Measurements from ENCODE around the gene ADCY5. TPM values are rescaled to one million over a fixed set of nuclear protein-coding genes. Genes with fewer than 3 reads are reported as not detected.

The ADCY5 gene
- total RNA-seq, 1 donor from 2014 or later = 4.0 TPM

DNA sequence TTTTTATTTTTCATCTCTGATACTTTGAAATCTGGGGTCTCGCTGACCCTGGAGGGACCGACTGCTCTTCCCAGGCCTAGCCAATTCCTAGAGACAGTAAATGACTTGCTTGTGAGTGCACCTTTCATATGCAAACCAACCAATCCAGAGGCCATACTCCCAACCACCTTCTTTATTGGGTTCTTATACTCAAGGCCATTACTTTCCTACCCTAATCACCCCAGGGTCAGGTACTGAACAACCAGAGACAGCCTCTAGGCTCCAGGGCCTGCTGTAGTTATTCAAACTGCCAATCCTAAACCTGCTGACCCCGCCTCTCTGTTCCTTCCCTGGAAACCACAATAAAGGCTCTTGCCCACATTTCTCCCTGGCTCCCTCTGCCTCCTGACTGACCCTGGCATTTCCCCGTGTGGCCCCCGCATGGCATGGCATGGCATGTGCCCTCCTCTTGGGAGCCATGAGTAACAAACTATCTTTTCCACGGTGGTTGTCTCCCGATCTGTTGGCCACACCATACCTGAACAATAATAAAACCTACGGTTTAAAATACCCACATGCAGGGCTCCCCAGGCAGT, 42.9 kb downstream of the ADCY5 start:
- DNase-seq = no peak

DNA sequence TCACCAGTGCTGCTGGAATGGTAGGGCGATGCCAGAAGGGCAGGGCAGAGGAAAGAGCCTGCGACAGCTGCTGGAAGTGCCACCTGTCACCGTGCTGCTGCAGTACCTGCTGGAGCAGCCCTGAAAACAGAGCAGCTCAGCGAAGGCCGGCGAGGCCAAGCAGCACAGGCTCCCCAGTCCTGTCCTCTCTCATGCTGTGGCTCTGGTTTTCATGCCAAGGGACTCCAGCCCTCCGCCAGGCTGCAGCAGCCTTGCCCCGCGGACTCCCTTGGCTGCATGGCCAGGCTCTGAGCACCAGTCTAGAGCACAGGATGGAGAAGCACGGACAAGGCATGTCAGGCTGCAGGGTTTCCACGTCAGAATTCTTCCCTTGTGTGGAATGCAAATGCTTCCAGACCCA, 43.9 kb downstream of the ADCY5 start:
- DNase-seq = no peak

DNA sequence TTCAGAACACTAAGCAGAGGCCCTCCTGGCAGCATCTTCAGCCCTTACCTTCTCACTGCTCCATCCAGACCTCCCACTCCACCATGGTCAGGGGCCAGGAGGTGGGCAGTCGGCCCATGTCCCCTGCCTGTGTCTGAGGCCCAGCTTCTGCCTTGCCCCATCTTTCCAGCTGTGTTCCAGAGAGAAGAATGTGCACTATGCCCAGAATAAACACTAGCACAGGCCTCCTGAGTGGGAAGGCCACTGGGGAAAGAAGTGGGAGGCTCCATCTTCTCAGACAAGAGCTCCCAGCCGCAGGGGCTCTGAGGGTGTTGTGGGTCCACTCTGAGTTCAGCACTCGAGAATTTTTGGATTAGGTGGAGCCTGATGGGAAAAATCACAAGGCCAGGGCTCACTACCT, 44.5 kb downstream of the ADCY5 start:
- DNase-seq = no peak

DNA sequence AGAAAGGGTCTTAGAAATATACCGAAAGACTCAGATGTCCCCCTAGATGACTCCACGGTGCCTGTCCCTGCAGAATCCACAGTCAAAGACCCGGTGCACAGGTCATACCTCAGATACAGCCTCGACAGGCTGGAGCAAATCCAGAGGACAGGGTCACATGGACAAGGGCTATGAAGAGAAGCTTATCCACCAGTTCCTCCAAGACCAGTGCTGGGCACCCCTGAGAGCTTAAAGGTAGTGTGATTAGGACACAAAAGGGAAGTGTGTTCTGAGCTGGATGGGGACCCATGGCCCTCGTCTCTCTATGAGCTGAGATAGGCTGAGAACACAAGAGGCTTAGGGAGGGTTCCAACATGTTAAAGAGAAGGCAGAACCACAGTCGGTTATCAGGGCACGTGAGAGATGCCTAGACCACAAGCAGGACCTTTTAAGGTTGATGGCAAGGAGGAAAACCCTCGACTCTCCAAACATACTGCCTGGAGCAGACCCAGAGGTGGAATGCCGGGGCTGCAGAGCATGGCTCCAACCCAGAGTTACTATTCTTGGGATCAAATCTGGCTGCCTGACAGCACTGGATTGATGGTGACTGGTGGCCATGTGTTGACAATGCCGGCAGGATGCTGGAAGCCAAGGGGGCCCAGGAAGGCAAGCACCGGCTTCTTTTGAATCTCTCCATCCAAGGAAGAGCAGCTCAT, 46.9 kb downstream of the ADCY5 start:
- DNase-seq = no peak

DNA sequence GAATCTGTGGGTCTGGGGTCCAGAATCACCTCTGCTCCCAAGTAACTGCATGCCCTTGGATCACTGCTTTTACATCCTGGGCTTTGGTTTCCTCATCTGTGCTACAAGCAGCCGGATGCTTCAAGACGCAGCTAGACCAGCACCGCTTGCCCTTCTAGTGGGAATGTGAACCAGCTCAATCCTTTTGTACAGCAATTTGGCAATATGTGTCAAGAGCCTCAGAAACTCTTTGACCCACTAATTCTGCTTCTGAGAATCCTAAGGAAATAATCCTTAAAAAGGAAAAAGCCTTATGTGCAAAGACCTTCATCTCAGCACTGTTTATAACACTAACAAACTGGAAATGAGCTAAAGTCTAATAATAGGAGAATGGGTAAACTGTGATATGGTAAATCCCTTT, 48.7 kb downstream of the ADCY5 start:
- DNase-seq = no peak

DNA sequence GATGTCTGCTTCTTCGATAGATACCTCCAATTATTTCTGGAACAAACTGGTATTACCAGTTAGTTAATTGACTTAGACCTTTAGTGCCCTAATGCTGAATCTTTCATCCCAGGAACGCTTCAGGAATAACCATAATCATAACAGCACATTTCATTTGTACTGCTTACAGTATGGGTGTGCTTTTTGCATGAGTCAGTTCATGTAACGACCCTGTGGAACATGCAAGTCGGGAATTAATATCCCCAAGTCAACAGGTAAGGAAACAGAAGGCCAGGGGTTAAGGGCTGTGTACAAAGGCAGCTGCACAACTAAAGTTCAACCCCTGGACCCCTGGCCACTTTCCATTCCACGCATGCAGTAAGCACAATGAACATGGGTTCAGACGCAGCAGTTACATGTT, 49.2 kb downstream of the ADCY5 start:
- DNase-seq = no peak

DNA sequence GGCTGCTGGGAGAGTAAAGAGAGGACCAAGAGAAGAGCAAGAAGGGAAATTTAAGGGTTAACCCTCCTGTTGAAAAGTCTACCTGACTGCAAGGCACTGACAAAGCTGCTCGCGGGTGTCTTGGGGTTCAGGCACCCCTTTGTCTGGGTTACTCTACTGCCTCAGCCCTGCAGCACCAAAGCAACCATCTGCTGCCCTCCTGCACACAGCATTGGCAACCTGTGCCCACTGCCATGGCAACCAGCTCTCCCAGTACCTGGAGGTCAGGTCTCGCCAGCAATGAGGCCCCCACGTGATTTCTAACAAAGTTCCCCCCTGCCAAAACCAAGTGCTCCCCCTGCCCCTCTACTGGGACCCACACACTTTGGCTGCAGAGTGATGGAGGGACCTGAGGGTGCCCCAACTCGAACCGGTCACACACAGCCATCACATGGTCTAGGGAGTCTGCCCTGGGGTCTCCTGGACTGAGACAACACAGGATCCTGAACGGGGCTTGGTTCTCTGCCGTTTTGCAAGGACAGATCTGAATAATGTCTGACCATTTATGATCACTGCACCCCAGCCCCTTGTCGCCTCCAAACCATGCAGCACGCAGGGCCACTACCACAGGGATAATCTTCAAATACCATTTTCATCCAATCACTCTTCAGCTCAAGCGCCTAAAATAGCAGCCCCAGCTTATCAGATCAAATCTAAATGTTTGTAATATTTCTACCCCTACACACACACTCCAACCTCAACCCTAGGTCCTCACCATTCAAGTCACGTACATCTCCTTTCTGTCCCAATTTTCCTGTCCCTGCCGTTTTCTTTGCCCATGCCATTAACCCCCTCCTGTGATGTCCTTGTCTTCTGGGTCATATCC, 50.7 kb downstream of the ADCY5 start:
- no peak for DNase-seq

DNA sequence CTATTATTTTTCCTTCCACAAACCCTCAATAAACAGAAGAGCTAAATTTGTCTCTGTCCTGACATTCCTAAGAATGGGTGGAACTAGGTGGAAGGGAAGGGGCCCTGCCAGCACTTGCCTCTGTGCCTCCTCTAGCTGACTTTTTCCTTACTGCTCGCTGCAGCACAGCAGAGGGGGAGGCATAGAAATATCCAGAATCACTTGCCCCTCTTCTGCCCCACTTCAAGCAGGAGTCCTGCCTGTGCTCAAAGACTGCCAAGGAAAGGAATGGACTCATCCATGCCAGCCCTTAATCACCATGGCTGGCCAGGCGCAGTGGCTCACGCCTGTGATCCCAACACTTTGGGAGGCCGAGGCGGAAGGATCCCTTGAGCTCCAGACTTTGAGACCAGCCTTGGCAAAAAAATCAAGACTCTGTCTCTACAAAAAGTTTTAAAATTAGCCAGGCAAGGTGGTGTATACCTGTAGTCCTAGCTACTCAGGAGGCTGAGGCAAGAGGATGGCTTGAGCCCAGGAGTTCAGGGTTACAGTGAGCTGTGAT, 51.8 kb downstream of the ADCY5 start:
- no peak for DNase-seq

DNA sequence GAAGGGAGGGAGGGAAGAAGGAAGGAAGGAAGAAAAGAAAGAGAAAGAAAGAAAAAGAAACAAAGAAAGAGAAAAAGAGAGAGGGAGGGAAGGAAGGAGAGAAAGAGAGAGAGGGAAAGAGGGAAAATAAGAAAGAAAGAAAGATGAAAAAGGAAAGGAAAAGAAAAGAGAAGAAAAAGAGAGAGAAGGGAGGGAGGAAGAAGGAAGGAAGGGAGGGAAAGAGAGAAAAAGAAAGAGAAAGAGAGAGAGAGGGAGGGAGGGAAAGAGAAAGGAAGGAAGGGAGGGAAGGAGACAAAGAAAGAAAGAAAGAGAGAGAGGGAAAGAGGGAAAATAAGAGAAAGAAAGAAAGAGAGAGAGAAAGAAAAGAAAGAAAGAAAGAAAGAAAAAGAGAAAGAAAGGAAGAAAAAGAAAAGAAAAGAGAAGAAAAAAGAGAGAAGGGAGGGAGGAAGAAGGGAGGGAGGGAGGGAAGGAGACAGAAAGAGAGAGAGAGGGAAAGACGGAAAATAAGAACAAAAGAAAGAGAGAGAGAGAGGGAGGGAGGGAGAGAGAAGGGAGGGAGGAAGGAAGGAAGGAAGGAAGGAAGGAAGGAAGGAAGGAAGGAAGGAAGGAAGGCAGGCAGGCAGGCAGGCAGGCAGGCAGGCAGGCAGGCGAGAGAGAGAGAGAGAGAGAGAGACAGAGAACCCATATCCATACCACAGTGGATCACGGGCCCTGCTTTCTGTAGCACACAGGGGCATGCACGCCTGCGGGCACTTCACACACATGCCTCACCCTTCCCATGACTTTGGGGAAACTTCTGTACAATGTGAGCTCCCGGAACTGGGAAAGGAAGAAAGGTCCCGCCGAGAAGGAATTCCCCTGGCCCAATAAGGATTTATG, 52.5 kb downstream of the ADCY5 start:
- DNase-seq = no peak

DNA sequence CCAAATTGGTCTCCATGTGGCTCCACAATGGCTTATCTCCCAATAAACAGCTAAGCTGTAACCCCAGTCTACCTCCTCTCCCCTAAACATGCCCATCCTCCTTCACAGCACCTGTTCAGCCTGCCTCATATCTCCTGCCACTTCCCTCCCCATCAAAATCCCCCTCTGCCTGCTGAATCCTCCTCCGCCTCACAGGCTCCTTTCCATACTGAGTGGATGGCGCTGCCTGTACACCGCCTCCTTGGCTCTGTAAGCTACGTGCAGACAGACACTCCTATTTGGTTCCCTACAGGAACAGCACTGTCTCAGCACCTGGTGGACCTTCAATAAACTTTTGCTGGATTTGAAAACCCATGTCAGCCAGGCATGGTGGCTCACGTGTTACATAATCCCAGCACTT, 53.7 kb downstream of the ADCY5 start:
- no peak for DNase-seq

DNA sequence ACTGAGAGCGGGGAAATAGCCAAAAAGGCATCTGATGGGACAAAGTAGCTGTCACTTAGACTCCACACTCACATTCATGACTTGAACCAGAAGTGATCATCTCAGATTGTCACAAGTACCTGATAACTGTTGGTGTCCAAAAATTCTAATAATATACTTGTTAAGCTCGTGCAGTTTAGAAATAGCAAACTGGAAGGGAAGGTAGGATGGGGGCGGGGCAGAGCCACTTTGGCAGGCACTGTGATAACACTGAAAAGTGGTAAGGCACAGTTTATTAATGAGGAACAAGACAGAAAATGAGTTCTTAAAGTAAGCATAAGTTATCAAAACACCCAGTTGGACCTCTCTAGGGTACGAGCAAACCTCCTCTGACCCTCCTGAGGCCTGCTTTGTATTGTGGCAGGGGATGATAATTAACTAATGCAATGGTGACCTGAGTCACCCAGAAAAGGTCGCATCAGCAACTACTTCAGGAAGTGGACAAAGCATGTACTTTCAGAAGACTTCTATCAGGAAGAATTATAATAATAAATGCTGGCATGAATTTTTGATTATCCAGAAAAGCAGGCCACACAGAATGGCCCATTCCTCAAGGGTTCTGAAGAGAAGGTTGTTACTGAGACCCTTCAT, 54.4 kb downstream of the ADCY5 start:
- DNase-seq = no peak

DNA sequence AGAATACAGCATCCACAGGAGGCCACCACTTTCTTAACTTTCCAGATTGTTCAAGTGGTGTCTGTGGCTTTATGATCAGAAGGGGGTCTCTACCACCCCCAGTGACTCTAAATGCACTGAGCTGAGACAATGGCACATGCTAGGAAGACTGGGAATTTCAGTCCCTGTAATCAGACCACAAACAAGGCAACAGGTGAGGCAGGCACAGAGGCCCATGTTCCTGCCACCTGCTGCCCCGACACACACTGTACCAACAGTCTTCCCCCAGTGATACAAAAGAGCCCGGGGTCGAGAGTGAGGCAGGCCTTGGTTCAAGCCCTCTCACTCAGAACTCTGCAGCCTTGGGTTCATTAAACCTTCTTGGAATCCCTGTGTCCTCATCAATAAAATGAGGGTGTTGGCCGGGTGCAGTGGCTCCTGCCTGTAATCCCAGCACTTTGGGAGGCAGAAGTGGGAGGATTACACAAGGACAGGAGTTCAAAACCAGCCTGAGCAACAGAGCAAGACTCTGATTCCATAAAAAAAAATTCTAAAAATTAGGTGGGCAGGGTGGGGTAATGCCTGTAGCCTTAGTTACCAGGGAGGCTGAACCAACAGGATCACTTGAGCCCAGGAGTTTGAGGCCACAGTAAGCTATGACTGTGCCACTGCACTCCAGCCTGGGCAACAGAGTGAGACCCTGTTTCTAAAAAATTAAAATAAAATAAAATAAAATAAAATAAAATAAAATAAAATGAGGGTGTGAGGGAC, 55.8 kb downstream of the ADCY5 start:
- no peak for DNase-seq

DNA sequence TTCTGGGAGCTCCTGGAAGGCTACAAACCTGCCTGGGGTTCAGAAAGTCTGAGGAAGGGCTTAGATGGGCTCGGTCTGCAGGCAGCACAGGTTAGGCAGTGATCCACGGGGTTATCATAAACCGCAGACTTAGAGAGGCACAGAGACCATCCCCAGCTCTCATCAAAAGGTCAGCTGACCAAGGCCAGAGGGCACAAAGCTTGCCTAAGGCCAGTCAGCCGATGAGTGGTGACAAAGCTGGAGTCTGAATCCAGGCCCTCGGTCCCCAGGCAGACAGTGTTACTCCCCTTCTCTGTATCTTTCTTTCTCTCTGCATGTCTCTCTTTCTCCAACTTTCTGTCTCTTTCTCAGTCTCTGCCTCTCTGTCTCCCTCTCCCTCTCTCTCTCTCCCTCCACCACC, 56.5 kb downstream of the ADCY5 start:
- no peak for DNase-seq

DNA sequence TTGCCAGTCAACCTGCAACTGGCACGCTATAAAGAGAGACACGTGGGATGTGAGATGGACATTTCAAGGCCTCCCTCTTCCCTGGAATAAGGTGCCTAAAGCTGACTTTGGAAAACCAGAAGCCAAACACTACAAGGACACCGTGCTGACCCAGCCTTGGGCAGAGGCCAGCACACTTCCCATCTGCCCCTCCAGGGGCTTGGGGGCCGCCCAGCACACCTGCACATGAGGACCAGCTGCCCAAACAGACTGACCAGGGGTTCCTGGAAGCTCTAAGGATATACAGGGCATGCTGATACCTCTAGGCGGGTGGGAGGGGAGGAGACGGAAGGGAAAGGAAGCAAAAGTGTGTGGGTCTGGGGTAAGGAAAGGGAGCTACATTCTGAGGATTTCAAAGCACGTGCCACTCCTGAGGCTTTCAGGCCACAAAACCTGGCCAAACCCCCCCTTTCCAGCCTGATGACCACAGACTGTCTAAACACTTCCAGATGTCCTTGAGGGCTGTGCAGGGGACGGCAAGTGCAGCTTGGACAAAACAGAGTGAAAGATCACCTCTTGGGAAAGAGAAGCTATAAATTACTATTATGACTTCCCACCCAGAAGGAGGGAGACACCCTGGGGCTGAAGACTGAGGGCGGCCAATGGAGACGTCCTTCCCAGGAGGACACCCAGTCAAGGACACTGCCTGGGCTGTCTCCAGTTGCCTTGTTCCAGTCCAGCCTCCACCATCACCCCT, 57.9 kb downstream of the ADCY5 start:
- DNase-seq = no peak

DNA sequence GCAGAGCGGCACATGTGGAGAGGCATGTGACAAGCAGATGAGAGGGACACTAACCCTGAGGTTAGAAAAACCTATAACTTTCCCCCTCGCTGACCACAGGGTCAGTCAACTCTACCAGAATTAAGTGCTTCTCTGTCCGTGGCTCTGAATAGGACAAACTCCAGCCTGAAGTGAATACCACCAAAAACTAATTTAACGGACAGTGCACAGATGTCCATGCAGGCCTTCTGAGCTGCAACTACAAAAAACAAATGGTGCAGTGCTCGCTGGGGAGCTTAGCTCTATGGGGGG, 59.3 kb downstream of the ADCY5 start:
- no peak for DNase-seq

DNA sequence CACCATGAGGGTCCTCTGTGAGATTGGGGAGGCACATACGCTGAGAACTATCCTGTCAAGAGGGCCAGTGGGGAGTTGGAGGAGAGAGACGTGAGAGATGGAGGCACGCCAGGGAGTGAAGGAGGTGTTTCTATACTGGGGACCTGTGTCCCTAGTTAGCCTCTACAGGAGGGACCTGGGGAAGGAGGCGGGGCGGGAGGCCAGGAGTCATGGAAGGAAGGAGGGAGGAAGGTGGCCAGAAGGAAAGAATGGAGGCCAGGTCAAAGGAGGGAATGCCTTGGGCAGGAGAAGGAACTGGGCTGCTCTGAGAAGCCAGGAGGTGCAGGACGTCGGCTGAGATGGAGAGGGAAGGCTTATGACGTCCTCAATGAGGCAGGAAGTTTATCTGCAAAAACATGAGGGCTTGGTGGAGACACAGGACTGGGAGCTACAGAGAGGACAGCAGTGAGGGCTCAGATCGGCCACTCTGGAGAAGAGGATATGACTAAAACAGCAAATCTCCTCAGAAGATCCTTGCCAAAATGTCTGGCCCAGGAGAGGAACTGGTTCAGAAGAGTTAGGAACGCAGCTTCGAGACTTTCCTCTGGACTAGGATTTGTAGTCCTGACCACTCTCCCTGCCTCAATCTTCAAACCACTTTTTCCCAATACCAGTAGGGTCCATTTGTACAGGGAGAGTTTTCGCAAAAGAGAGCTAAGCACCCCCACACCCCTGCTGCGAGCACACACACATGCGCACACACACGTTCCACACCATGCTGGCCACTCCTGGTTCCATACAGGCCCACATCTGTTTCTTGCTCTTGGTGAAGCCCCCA, 59.9 kb downstream of the ADCY5 start:
- DNase-seq = no peak

DNA sequence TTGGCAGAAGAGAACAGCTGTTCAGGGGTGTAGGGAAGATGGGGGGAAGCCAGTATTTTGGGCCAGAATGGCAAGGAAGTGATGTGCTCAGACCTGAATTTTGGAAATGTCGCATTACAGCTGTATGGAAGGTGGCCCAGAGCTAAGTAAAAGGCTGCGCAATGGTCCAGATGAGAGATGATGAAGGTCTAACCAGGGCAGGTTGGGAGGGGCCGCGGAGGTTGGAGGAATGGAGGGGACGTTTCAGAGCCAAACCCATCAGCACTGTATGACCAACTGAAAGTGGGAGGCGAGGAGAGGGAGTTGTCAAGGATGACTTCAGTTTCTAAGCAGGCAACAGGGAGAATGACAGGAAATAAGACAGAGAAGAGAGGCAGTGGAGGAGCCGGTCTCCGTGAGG, 60.8 kb downstream of the ADCY5 start:
- DNase-seq = no peak

DNA sequence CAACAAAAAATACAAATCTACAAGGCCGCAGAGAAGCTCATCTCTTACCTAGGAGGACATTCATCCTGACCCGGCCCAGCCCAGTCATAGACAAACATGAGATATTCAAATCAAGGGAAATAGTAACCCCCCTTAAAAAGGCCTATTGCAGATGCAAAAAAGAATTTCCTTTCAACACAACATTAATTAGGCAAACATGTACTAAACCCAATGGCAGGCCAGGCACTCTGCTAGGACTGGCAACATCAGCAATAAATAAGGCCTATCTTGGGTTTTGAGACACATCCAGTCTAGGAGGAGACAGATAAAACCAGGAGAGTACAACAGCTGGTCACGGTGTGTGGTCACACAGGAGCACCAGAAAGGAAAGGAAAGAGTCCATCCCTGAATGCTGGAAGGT, 61.4 kb downstream of the ADCY5 start:
- no peak for DNase-seq

DNA sequence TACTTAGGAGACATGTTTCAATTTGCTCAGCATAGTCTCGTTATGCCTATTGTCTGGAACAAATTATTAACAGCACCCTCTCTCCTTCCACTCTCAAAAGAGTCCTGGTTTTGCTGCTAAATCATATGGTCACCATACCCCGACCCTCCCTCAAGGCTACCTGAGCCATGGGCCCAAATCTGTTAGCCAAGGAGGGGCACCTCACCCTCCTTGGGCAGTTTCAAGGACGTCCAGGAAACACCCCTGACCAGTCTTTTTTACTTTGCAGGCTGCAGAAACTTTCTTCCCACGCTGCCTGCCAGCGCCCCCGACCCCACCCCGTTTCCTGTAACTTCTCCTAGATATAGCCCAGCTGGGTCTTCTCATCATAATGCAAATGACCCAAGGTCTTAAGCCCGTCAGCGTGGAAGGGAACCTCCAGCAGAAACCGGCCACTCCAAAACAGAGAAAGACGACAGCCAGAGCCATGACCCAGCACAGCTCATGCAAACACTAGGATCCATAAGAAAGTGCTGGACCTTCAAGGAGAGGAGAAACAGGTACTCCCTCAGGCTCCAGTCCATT, 62.3 kb downstream of the ADCY5 start:
- no peak for DNase-seq

Data from skin of body (tissue), 2 donors.